Glutamatergic neuron (in vitro differentiated cells): ENCODE results near the gene MFSD2B. TPM values are rescaled to one million over a fixed set of nuclear protein-coding genes. Genes with fewer than 3 reads are reported as not detected.
A peak's percentile ranks its signal among the peaks of the same experiment; 100 is the strongest.

ENCODE experiments used
- DNase-seq: peaks from one replicate; pipeline ENCODE4 v3.0.0; 2022
- H3K27ac Mint-ChIP-seq: one replicate; pipeline ENCODE4 v1.8.0; 2020; ENCODE audit warnings: mild to moderate bottlenecking, mixed read lengths, inconsistent platforms; ENCODE audit not compliant: unreplicated experiment
- H3K27me3 Mint-ChIP-seq: one replicate; pipeline ENCODE4 v1.8.0; 2020; ENCODE audit warnings: mild to moderate bottlenecking, moderate library complexity, mixed read lengths, inconsistent platforms; ENCODE audit not compliant: unreplicated experiment
- H3K36me3 Mint-ChIP-seq: one replicate; pipeline ENCODE4 v1.8.0; 2020; ENCODE audit warnings: mild to moderate bottlenecking, mixed read lengths, inconsistent platforms; ENCODE audit not compliant: unreplicated experiment
- H3K4me1 Mint-ChIP-seq: one replicate; pipeline ENCODE4 v1.8.0; 2020; ENCODE audit warnings: mild to moderate bottlenecking, low read depth, mixed read lengths, inconsistent platforms; ENCODE audit not compliant: unreplicated experiment
- H3K4me3 Mint-ChIP-seq: one replicate; pipeline ENCODE4 v1.8.0; 2020; ENCODE audit warnings: mild to moderate bottlenecking, mixed read lengths, inconsistent platforms; ENCODE audit not compliant: unreplicated experiment
- H3K9me3 Mint-ChIP-seq: one replicate; pipeline ENCODE4 v1.8.0; 2020; ENCODE audit warnings: mild to moderate bottlenecking, moderate library complexity, mixed read lengths, inconsistent platforms; ENCODE audit not compliant: unreplicated experiment
- CTCF ChIP-seq: fragments of 200-600 bp; sonication (generic); IDR thresholded peaks from one replicate; pipeline ENCODE4 v1.5.0; 2021; ENCODE audit not compliant: partially characterized antibody, unreplicated experiment
- total RNA-seq: library from RNA; stranded (reverse); fragmentation: NEBNext Ultra II Directional; extraction: Animal tissue kit (Norgen Biotek cat#: 25700); gene quantifications from one replicate; pipeline ENCODE4 v1.2.1, GENCODE V29; 2021; ENCODE audit not compliant: unreplicated experiment

Gene MFSD2B
- total RNA-seq, 1 donor from 2014 or later = 0.29 TPM

DNA sequence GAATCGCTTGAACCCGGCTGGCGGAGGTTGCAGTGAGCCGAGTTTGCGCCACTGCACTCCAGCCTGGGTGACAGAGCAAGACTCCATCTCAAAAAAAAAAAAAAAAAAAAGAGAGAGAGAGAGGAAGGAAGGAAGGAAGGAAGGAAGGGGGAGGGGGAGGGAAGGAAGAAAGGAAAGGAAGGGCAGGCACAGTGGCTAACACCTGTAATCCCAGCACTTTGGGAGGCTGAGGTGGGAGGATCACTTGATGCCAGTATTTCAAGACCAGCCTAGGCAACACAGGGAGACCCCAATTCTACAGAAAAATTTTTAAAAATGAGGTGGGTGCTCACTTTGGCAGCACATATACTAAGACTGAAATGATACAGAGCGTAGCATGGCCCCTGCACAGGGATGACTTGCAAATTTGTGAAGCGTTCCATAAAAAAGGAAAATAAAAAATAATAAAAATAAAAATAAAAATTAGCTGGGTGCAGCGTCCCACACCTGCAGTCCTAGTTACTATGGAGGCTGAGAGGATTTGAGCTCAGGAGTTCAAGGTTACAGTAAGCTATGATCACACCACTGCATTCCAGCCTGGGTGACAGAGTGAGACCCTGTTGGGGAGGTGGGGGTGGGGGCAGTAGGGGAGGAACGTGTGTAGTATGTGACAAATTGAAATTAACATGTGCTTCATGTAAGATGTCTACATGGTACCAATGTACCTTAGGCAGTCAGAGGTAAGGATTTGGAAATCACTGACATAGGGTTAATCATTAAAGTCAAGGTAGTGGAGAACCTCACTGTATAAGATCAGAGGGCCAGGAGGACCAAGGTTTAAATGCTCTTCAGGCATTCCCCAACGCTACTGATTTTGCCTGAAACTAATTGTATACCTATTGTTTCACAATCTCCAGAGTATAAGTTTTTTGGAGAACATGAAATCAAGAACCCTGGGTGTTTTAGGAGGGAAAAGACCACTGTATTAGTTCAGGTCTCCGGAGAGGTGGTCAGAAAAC, 35.9 kb downstream of the MFSD2B start:
- no peak for TF ChIP-seq CTCF
- H3K4me1 Mint-ChIP-seq = peaks cover 13% of the 10 kb centered on the region
- peak overlapping the region; percentile 100 for H3K4me3 Mint-ChIP-seq
- peaks cover 5% of the 10 kb centered on the region for H3K27me3 Mint-ChIP-seq
- no peak for DNase-seq
- peaks cover 9% of the 10 kb centered on the region for H3K9me3 Mint-ChIP-seq
- H3K27ac Mint-ChIP-seq = no peak overlapping the region
- no peaks in the 10 kb centered on the region for H3K36me3 Mint-ChIP-seq

DNA sequence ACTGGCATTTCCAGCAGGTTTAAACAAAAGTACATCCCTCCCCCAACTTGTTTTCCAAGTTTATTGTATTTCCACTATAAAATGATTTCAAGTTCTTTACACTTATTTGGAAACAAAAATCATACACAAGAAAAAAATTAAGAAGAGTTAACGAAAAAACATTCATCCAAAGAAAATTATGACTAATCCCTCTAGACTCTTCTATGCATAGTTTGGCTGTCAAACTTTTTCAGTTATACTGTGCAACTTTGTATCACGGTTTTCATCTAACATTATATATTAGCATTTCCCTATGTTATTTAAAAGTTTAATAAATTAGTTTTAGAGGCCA, 36.7 kb downstream of the MFSD2B start:
- Mint-ChIP-seq H3K27me3 (peaks cover 5% of the 10 kb centered on the region), H3K4me3 (peak overlapping the region; percentile 100), H3K36me3 (no peaks in the 10 kb centered on the region), H3K27ac (no peak overlapping the region), H3K9me3 (peaks cover 9% of the 10 kb centered on the region), H3K4me1 (peaks cover 13% of the 10 kb centered on the region)
- TF ChIP-seq CTCF = no peak
- DNase-seq = no peak

DNA sequence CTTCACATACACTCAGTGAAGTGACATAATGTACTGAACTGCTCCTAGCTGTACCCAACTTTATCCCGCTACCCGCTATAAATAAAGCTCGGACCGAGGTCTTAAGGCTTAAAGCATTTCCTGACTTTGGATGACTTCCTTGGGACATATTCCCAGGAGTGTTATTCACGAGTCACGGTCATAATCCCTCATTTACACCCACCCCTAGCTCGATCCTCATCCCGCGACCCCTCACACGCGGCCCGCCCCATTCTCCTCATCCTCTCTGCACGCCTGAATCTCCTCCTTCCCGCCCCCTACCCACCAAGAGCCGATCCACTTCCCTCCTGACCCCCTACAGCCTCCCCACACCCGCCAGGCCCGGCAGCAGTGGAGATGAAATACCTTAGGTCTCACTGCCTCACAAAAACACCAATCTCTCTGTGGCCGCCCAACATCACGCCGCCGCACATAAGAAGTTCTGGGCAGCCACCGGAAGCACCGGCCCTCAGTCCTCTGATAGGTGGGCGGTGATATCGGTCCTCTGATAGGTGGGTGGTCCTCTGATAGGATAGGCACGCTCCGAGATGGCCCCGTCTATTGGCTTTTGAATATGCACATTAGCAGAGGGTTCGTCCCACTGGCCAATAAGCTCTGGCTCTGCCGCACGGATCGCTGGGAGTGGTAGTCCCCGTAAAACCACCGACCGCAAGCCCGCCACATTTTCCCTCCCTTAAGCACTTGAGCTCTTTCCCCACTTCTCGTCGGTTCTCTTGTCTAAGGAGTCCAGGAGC, 37.2 kb downstream of the MFSD2B start, which contains the start of gene WDCP:
WDCP (minus strand) TSS at position 462 of the 773 bp plus-strand sequence. CDS start 7,897 bp downstream, outside the sequence.
- no peak for TF ChIP-seq CTCF
- DNase-seq = peak; percentile 88
- peaks cover 13% of the 10 kb centered on the region for H3K4me1 Mint-ChIP-seq
- peaks cover 5% of the 10 kb centered on the region for H3K27me3 Mint-ChIP-seq
- H3K9me3 Mint-ChIP-seq = peaks cover 9% of the 10 kb centered on the region
- no peaks in the 10 kb centered on the region for H3K36me3 Mint-ChIP-seq
- H3K27ac Mint-ChIP-seq = peak within 1 kb of the TSS; percentile 80
- H3K4me3 Mint-ChIP-seq = peak within 1 kb of the TSS; percentile 100

DNA sequence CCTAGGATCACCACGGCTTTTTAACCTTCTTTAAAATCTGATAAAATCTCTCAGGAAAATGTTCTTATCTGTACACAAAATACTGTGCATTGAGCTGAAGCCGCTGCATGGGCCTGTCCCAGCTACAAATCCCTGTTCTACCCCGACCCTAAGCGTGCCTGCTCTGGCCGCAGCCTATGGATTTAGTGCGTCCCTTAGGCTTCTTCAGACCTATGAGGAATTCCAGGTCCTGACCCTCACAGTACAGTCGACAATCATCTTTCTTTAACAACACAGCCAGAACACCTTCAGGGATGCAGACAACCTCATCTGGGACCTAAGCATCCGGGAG, 37.8 kb downstream of the MFSD2B start:
- TF ChIP-seq CTCF = no peak
- H3K27me3 Mint-ChIP-seq = peaks cover 5% of the 10 kb centered on the region
- peak overlapping the region; percentile 100 for H3K4me3 Mint-ChIP-seq
- peaks cover 13% of the 10 kb centered on the region for H3K4me1 Mint-ChIP-seq
- H3K27ac Mint-ChIP-seq = no peak overlapping the region
- no peak for DNase-seq
- peaks cover 9% of the 10 kb centered on the region for H3K9me3 Mint-ChIP-seq
- H3K36me3 Mint-ChIP-seq = no peaks in the 10 kb centered on the region
